GM18508 (cell line): ENCODE results near the gene PADI3.

Source experiments
- ATAC-seq: cut with Tn5 transposase; IDR thresholded peaks from one replicate; pipeline ENCODE4 v1.9.1; 2021; ENCODE audit warnings: moderate number of reproducible peaks; ENCODE audit not compliant: insufficient read depth, unreplicated experiment

The PADI3 gene

GRCh38 chr1:17248781-17249180 lies at the start of gene PADI3:
Gene PADI3 (plus strand): TSS chr1:17249098. CDS start chr1:17249138, 40 bp downstream.
- no peak for ATAC-seq

- ATAC-seq, result no peak
Measured at GRCh38 chr1:17199267-17200044, 49.4 kb upstream of the PADI3 start.

GRCh38 chr1:17200246-17200645 lies 48.7 kb upstream of the PADI3 start:
- no peak for ATAC-seq

- ATAC-seq, result no peak
Measured at GRCh38 chr1:17200756-17201155, 48.1 kb upstream of the PADI3 start.

- no peak for ATAC-seq
Measured at GRCh38 chr1:17201201-17202021, 47.5 kb upstream of the PADI3 start.

- ATAC-seq, result no peak
Measured at GRCh38 chr1:17204546-17205440, 44.1 kb upstream of the PADI3 start, which contains the start of gene PADI1. Gene PADI1 (plus strand): TSS chr1:17205128. CDS start chr1:17205218, 90 bp downstream.

- no peak for ATAC-seq
Measured at GRCh38 chr1:17205652-17206051, 43.2 kb upstream of the PADI3 start.

GRCh38 chr1:17206196-17206595 lies 42.7 kb upstream of the PADI3 start:
- no peak for ATAC-seq

- ATAC-seq, result no peak
Measured at GRCh38 chr1:17207046-17207445, 41.9 kb upstream of the PADI3 start.

- no peak for ATAC-seq
Measured at GRCh38 chr1:17207540-17207939, 41.4 kb upstream of the PADI3 start.

GRCh38 chr1:17207966-17208418 lies 40.9 kb upstream of the PADI3 start:
- no peak for ATAC-seq

GRCh38 chr1:17208546-17208945 lies 40.4 kb upstream of the PADI3 start:
- ATAC-seq, result no peak

GRCh38 chr1:17209430-17209829 lies 39.5 kb upstream of the PADI3 start:
- no peak for ATAC-seq

- ATAC-seq, result no peak
Measured at GRCh38 chr1:17210176-17210575, 38.7 kb upstream of the PADI3 start.

- no peak for ATAC-seq
Measured at GRCh38 chr1:17211377-17211776, 37.5 kb upstream of the PADI3 start.

- no peak for ATAC-seq
Measured at GRCh38 chr1:17212009-17212408, 36.9 kb upstream of the PADI3 start.

GRCh38 chr1:17212487-17213121 lies 36.3 kb upstream of the PADI3 start:
- no peak for ATAC-seq

GRCh38 chr1:17213148-17213781 lies 35.6 kb upstream of the PADI3 start:
- ATAC-seq, result no peak

GRCh38 chr1:17213782-17214148 lies 35.1 kb upstream of the PADI3 start:
- ATAC-seq, result no peak
